Pancreas (tissue), 10 donors: ENCODE results near the gene MEF2C. TPM values are rescaled to one million over a fixed set of nuclear protein-coding genes. Genes with fewer than 3 reads are reported as not detected.
A peak's percentile ranks its signal among the peaks of the same experiment; 100 is the strongest.

Source experiments
- ATAC-seq, 4 donors: fragments of 200-7000 bp; cut with Tn5 transposase; one replicate each; pipeline versions ENCODE4 v1.8.0 to v1.9.1; 2020; ENCODE audit warnings: mild to moderate bottlenecking in 4 of 4, moderate library complexity in 4 of 4
- DNase-seq, 6 donors: peaks; one replicate each; pipeline ENCODE4 v3.0.0-alpha.2; 2020
- FAIRE-seq: peaks from 2 replicates; lab custom pipeline; 2012; peaks lifted over from hg19 to GRCh38; lab: Jason Lieb, UNC
- H3K27ac ChIP-seq, 4 donors: fragments of 200-600 bp; sonication (generic); 1 replicate in 3 of 4; 2 replicates in 1 of 4; pipeline versions ENCODE4 v1.5.0 to v1.8.0; 2020
- H3K27me3 ChIP-seq, 4 donors: fragments of 200-600 bp; one replicate each; pipeline ENCODE4 v1.8.0; 2021
- H3K36me3 ChIP-seq, 3 donors: fragments of 200-600 bp; sonication (generic) in 1 of 3; one replicate each; pipeline versions ENCODE4 v1.5.0 to v1.8.0; 2020 to 2021
- H3K4me1 ChIP-seq, 3 donors: fragments of 200-600 bp; one replicate each; pipeline ENCODE4 v1.8.0; 2021
- H3K4me3 ChIP-seq, 4 donors: fragments of 200-600 bp; sonication (generic) in 2 of 4; one replicate each; pipeline versions ENCODE4 v1.5.0 to v1.8.0; 2020 to 2021
- H3K9me3 ChIP-seq, 4 donors: fragments of 200-600 bp; one replicate each; pipeline ENCODE4 v1.8.0; 2021
- CTCF ChIP-seq, 4 donors: fragments of 200-600 bp; sonication (generic) in 3 of 4; IDR thresholded peaks; one replicate each; pipeline versions ENCODE4 v1.5.0 to v1.8.0; 2021; ENCODE audit warnings: antibody characterized with exemption in 4 of 4
- WGBS, 2 donors: extraction: QIAGEN DNeasy Blood & Tissue Kit; methylation state at CpG; one replicate each; pipeline ENCODE4 v1.1.7; 2013; 5-methylcytosine and 5-hydroxymethylcytosine counted together
- intact Hi-C, 3 donors: fragments of 100-400 bp; cut with DNase I; formaldehyde crosslinking; loops; one replicate each; pipeline versions ENCODE4 v1.11.1 to v1.14.2; 2022
- polyA plus RNA-seq, 2 donors: library from polyadenylated mRNA; stranded (reverse); fragments of 200-250 nt; gene quantifications; one replicate each; pipeline ENCODE4 v1.2.3, GENCODE V29; 2013
- total RNA-seq, 6 donors: library from RNA; stranded (reverse); fragmentation: NEBNext Ultra II Directional in 4 of 6; extraction: Animal tissue kit (Norgen Biotek cat#: 25700) in 4 of 6; gene quantifications; one replicate each; pipeline versions ENCODE4 v1.2.1 to v1.2.4, GENCODE V29; 2021 to 2023
- donor health status: healthy with polysubstance abuse.
- donor health status: DM: no; HTN: no; CAD: no; lungs with moderate emphysema.
- donor health status: DM: no; HTN: no; CAD: no.
- donor health status: control.
- donor health status: control.
- donor health status: Bipolar disorder and iron deficiency.
- donor health status: DM: yes; HTN: yes; CAD: no.
- donor health status: DM: no; HTN: no; CAD: no.
- donor health status: DM: no; HTN: no; CAD: no.
- donor health status: DM: yes; HTN: yes; CAD: no.

The MEF2C gene
- total and polyA plus RNA-seq, 8 donors = 1.5 to 19.9 (median 4.8) TPM

- 76 to 83% methylated on average over 3 of the region's 3 CpGs for WGBS, 2 donors
- H3K4me1 ChIP-seq = peaks cover 0 to 7% (median 0%) of the 10 kb centered on the region in 3 donors
- no peaks in the 10 kb centered on the region for H3K36me3 ChIP-seq
- no peak overlapping the region for H3K27ac ChIP-seq
- intact Hi-C loops = no loop called here
- no peaks in the 10 kb centered on the region for H3K9me3 ChIP-seq
- ATAC-seq = no peak
- no peak for TF ChIP-seq CTCF (IDR thresholded peaks at IDR 0.05)
- FAIRE-seq = no peak
- H3K27me3 ChIP-seq = no peaks in the 10 kb centered on the region
- no peak for DNase-seq
- H3K4me3 ChIP-seq = no peak overlapping the region
Observed at GRCh38 chr5:88746438-88746882, 136.5 kb downstream of the MEF2C start.

GRCh38 chr5:88745093-88745696 is 137.8 kb downstream of the MEF2C start:
- Histone ChIP-seq H3K4me1 (peaks cover 0 to 7% (median 0%) of the 10 kb centered on the region in 3 donors), H3K9me3 (no peaks in the 10 kb centered on the region), H3K4me3 (no peak overlapping the region), H3K27me3 (no peaks in the 10 kb centered on the region), H3K27ac (no peak overlapping the region), H3K36me3 (no peaks in the 10 kb centered on the region)
- no peak for ATAC-seq
- FAIRE-seq = no peak
- no peak for TF ChIP-seq CTCF (IDR thresholded peaks at IDR 0.05)
- 85 to 87% methylated on average over 7 of the region's 7 CpGs for WGBS, 2 donors
- no peak for DNase-seq
- intact Hi-C loops = no loop called here

GRCh38 chr5:88743231-88743834 is 139.7 kb downstream of the MEF2C start:
- peak; percentile 29 for FAIRE-seq
- DNase-seq = no peak
- Histone ChIP-seq H3K36me3 (no peaks in the 10 kb centered on the region), H3K4me1 (peaks cover 0 to 7% (median 0%) of the 10 kb centered on the region in 3 donors), H3K27ac (no peak overlapping the region), H3K27me3 (no peaks in the 10 kb centered on the region), H3K4me3 (no peak overlapping the region), H3K9me3 (no peaks in the 10 kb centered on the region)
- WGBS, 2 donors = 10 to 13% methylated on average over 2 of the region's 2 CpGs
- ATAC-seq = peak; percentile 50 to 85 (median 80)
- intact Hi-C loops = no loop called here
- no peak for TF ChIP-seq CTCF (IDR thresholded peaks at IDR 0.05)

GRCh38 chr5:88741964-88742363 is 141.0 kb downstream of the MEF2C start:
- DNase-seq = no peak
- no peak for FAIRE-seq
- H3K36me3 ChIP-seq = no peaks in the 10 kb centered on the region
- no peak for TF ChIP-seq CTCF (IDR thresholded peaks at IDR 0.05)
- no peaks in the 10 kb centered on the region for H3K27me3 ChIP-seq
- 66 to 84% methylated on average over 1 of the region's 1 CpG for WGBS, 2 donors
- intact Hi-C loops = no loop called here
- H3K9me3 ChIP-seq = no peaks in the 10 kb centered on the region
- no peak overlapping the region for H3K27ac ChIP-seq
- no peak overlapping the region for H3K4me3 ChIP-seq
- peaks cover 0 to 7% (median 0%) of the 10 kb centered on the region in 3 donors for H3K4me1 ChIP-seq
- ATAC-seq = no peak

GRCh38 chr5:88740604-88741185 is 142.3 kb downstream of the MEF2C start:
- no peaks in the 10 kb centered on the region for H3K9me3 ChIP-seq
- no peak for ATAC-seq
- H3K36me3 ChIP-seq = no peaks in the 10 kb centered on the region
- no peaks in the 10 kb centered on the region for H3K27me3 ChIP-seq
- intact Hi-C loops = no loop called here
- FAIRE-seq = no peak
- H3K4me1 ChIP-seq = peaks cover 0 to 7% (median 0%) of the 10 kb centered on the region in 3 donors
- no peak overlapping the region for H3K27ac ChIP-seq
- TF ChIP-seq CTCF (IDR thresholded peaks at IDR 0.05) = no peak
- no peak overlapping the region for H3K4me3 ChIP-seq
- DNase-seq = no peak
- 69% methylated on average over 5 of the region's 5 CpGs for WGBS, 2 donors
